Measurements from ENCODE around the gene GALR3.

GALR3 gene

GRCh38 chr22:37824674-37825641 lies 1.8 kb downstream of the GALR3 start:
- no peak for DNase-seq

GRCh38 chr22:37827056-37827455 lies 3.9 kb downstream of the GALR3 start:
- DNase-seq, result no peak

DNA sequence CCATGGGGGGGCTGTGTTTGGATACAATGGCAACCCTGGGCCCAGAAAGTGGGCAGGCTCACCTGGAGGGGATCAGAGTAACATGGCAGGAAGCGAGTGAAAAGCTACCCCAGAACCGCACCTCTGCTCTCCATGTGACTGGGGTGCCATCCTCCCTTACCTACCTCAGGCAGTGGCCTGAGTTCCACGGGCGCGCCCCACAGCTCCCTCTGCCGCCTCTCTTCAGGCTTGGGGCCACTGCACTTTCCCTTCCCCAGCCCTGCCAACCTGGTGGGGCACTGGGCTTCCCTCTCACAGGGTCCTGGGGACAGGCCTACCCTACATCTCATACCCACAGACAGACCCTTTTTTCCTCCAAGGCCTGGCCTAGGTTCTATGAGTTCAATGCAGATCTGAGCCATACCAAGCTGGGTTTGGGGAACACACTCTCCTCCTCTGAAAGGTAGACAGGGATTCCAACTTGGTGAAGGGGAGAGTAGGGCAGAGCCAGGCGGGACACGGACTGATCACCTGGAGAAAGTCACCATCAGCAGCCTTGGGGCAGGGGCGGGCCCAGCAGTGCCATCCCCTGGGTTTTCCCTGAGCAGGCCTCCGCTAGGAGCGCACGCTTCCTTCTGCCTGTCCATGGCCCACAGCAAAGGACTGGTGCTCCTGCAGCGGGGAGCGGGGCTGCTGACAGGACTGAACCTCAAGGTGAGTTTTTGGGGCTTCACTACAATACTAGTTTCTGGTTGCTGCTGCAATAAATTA lies 7.1 kb downstream of the GALR3 start:
- no peak for DNase-seq

GRCh38 chr22:37831472-37831871 lies 8.3 kb downstream of the GALR3 start:
- DNase-seq, result no peak

DNA sequence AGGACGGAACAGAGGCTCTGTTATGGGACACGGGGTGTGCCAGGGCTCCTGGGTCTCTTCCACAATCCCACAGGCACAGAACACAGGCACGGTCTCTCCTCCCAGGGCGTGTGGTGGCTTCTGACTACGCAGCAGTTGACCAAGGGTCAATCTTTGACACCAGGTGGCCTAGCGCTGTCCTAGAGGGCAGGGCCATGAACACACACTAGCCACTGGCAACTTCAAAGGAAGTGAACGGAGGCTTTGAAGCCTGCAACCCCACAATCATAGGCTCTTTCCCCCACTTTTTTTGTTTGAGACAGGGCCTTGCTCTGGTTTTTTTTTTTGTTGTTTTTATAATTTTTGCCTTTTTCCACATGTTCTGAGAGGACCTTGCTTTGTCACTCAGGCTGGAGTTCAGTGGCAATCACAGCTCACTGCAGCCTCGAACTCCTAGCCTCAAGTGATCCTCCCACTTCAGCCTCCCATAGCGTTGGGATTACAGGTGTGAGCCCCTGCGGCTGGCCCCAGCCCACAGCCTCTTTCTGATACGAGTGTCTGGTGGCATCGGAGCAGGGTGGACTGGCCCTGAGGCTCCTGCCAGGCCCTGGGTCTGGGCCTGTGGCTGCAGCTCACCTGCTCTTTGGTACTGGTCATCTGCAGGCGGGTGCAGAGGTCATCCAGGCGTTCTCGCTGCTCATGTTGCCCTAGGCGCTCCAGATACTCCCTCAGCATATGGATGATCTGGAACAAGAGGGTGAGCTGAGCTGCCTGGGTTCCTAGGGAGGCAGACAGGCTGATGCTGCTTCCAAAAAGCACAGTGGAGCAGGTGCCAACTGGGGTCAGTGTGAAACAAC lies 9.1 kb downstream of the GALR3 start:
- no peak for DNase-seq

GRCh38 chr22:37842015-37842793 lies 19.0 kb downstream of the GALR3 start:
- DNase-seq, result no peak

DNA sequence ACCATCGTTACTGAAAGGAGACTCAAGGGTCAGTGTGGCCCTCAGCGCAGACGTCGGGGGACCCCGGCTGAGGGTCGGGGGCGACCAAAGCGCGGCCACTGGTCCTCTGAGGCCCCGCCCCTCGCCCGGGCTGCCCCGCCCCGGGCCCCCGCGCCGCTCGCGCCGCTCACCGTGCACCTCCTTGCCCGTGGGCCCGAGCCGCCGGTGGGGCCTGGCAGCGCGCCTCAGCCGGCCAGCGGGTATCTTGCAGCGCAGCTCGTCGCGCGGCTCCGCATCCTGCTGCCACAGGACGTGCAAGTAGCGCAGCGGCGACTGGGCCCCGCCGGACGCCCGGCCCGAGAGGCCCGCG lies 20.5 kb downstream of the GALR3 start:
- DNase-seq, result peak in 3 of 4 experiments; percentile 13 to 52 (median 27)

GRCh38 chr22:37844904-37845329 lies 21.7 kb downstream of the GALR3 start:
- no peak for DNase-seq

DNA sequence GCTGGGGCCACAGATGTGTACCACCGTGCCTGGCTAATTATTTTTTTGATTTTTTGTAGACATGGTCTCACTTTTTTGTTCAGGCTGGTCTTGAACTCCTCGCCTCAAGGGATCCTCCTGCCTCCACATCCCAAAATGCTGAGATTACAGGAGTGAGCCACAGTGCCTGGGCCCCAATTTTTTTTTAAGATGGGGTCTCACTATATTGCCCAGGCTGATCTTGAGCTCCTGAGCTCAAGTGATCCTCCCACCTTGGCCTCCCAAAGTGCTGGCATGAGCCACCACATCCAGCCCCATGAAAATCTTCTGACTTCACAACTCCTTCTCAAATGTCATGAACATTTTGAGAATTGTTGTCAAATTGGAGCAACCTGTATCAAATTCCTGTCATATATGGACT lies 23.3 kb downstream of the GALR3 start:
- DNase-seq, result no peak

- no peak for DNase-seq
Measured at GRCh38 chr22:37848587-37849088, 25.5 kb downstream of the GALR3 start.

DNA sequence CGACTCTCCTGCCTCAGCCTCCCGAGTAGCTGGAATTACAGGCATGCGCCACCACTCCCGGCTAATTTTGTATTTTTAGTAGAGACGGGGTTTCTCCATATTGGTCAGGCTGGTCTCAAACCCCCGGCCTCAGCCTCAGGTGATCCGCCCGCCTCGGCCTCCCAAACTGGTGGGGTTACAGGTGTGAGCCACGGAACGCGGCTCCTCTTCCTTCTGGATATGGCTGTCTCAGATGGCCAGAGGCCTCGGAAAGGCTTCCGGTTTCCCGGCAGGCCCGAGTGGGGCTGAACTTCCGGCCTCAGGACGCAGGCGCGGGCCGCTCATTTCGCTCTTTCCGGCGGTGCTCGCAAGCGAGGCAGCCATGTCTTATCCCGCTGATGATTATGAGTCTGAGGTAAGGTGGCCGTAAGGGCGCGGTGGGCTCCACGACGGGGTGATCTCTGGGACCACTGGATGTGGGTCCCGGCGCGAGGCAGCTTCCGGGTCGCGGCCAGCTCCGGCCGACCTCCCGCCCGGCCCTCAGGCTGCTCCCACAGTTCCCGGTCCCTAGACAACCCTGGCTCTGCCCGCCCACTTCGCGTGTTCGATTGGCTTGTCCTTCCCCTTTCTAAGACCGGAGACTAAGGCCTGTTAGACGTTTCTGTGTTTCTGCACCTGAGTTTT lies 26.0 kb downstream of the GALR3 start, which contains the start of gene EIF3L:
TSS of gene EIF3L (plus strand) at position 331 of the 663 bp plus-strand sequence. CDS start at position 362, 31 bp downstream.
- DNase-seq, result peak; percentile 63 to 83 (median 80)

DNA sequence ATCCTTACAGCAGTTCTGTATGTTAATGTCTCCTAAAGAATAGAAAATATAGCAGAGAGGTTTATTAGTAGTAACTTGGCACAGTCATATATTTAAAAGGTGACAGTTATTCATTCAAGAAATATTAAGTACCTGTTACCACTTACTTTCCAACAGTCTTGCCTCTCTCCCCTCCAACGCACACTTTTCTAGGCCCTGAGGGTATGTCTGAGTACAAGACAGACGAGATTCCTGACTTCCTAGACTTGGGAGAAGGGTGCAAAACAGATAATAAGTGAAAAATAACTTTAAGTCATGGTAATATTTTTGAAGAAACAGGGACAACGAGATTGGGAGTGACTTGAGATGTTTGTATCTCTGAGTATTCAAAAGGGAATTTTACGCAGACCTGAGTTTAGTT lies 27.6 kb downstream of the GALR3 start:
- DNase-seq, result no peak

DNA sequence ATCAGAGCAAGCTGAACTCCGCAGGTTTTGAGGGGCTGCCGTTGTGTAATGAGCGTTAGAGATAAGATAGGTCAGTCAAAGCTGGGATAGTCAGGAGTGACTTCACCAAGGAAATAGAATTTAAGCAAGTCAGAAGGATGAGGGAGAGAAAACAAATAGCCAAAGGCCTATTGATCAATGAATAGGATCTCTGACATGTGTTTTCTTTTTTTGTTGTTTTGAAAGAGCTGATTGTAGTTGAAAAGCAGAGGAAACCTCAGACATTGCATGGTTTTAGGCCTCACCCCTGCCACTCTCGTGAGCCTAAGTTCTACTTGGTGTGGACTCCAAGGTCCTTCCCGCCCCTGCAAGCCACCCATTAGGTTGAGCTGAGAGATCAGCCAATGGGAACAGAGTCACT lies 29.2 kb downstream of the GALR3 start:
- DNase-seq, result no peak

DNA sequence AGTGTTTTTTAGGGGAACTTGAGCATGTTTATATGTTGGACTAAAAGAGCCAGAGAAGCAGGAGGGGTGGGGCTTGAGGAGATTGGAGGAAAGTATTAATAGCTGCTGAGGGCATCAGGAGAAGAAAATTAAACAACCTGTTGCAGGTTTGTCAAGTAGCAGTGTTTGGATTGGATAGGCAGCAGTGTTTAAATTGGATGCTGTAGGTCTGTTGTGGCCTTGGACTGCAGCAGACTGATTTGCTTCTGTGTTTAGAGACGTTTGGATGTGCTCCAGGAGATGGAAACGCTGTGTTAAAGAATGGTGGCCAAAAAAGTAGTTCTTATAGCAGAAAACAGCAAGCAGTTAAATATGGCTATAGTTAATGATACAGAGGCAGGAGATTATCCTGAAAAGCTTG lies 31.8 kb downstream of the GALR3 start:
- no peak for DNase-seq

- DNase-seq, result no peak
Measured at GRCh38 chr22:37855462-37855861, 32.3 kb downstream of the GALR3 start.

GRCh38 chr22:37860796-37861421 lies 37.7 kb downstream of the GALR3 start:
- DNase-seq, result no peak

- DNase-seq, result no peak
Measured at GRCh38 chr22:37862570-37863325, 39.6 kb downstream of the GALR3 start.

DNA sequence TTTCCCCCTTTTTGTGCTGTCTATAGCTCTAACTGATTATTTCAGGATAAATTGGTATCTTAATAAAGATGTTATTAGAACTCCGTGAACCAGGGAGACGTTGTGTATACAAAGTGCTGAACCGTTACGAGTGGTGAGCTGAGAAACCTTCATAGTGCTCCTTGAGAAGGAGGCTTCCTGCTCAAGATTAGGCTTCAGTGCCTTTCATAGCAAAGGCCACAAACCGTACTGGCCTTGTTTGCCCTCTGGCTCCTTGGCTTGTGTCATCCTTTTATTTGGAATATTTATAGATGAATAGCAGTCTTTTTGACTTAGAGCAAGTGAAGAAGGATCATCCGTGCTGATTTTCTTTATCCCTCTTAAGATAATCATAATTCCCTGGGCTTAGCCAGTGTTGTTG lies 42.3 kb downstream of the GALR3 start:
- no peak for DNase-seq

GRCh38 chr22:37870273-37870672 lies 47.1 kb downstream of the GALR3 start:
- DNase-seq, result no peak

Measured in activated CD4-positive, CD25-positive, alpha-beta regulatory T cell (primary cell).